HepG2 (cell line): ENCODE data around the gene PFN4. TPM values are rescaled to one million over a fixed set of nuclear protein-coding genes. Genes with fewer than 3 reads are reported as not detected.

Source experiments
- MXI1 ChIP-seq: IDR thresholded peaks from 3 replicates; pipeline ENCODE4 v1.6.1; 2012; ENCODE audit warnings: low read depth, low read length, inconsistent platforms, borderline replicate concordance
- ZFP1 ChIP-seq: IDR thresholded peaks from 2 replicates; pipeline ENCODE4 v1.6.1; 2016
- ZNF280B ChIP-seq: sonication (generic); formaldehyde crosslinking; IDR thresholded peaks from 2 replicates; pipeline ENCODE4 v1.5.0; 2020; ENCODE audit warnings: missing genetic modification reagents, mild to moderate bottlenecking, borderline replicate concordance
- ZNF556 ChIP-seq: sonication (generic); formaldehyde crosslinking; IDR thresholded peaks from 2 replicates; pipeline ENCODE4 v1.4.0; 2020; ENCODE audit warnings: mild to moderate bottlenecking, missing genetic modification reagents, borderline replicate concordance
- ZNF784 ChIP-seq: sonication (generic); formaldehyde crosslinking; IDR thresholded peaks from 2 replicates; pipeline ENCODE4 v1.5.1; 2020; ENCODE audit warnings: missing genetic modification reagents, mild to moderate bottlenecking, borderline replicate concordance
- polyA plus RNA-seq, 8 experiments: library from polyadenylated mRNA; depleted of rRNA in 3 of 8; stranded (reverse) in 7 of 8; unstranded in 1 of 8; fragments of >200 nt; fragmentation: Illumina TruSeq in 4 of 8; extraction: Trizol in 4 of 8; gene quantifications; 2 replicates each; pipeline versions ENCODE4 v1.2.1 to v1.2.3, GENCODE V29; 2011 to 2016; ENCODE audit warnings: low read depth in 4 of 8, missing spikeins in 1 of 8, mixed read lengths in 1 of 8; ENCODE audit not compliant: insufficient read depth in 1 of 8
- total RNA-seq, 5 experiments: library from RNA; depleted of rRNA; stranded (reverse); fragments of >200 nt; fragmentation: Illumina TruSeq; extraction: Trizol; gene quantifications; 2 replicates each; pipeline ENCODE4 v1.2.3, GENCODE V29; 2016; ENCODE audit warnings: low read depth in 1 of 5
- TF ChIP-seq, protein P1 (sequence below): sonication (generic); formaldehyde crosslinking; IDR thresholded peaks from 2 replicates; pipeline ENCODE4 v1.4.0; 2020; ENCODE audit warnings: missing genetic modification reagents
- TF ChIP-seq, protein P2 (sequence below): sonication (generic); formaldehyde crosslinking; IDR thresholded peaks from 2 replicates; pipeline ENCODE4 v1.8.0; 2023; ENCODE audit warnings: mild to moderate bottlenecking, missing genetic modification reagents
- TF ChIP-seq, protein P3 (sequence below): sonication (generic); formaldehyde crosslinking; IDR thresholded peaks from 2 replicates; pipeline ENCODE4 v1.5.1; 2020; ENCODE audit warnings: mild to moderate bottlenecking, missing genetic modification reagents, moderate library complexity
- TF ChIP-seq, protein P4 (sequence below): sonication (generic); formaldehyde crosslinking; IDR thresholded peaks from 2 replicates; pipeline ENCODE4 v1.4.0; 2020; ENCODE audit warnings: mild to moderate bottlenecking, missing genetic modification reagents

The PFN4 gene
- total and polyA plus RNA-seq, 2 of the 13 experiments (the other 11 are each of a cell fraction or from before 2014, with no cell fraction given), result 0.12 to 0.20 TPM

DNA sequence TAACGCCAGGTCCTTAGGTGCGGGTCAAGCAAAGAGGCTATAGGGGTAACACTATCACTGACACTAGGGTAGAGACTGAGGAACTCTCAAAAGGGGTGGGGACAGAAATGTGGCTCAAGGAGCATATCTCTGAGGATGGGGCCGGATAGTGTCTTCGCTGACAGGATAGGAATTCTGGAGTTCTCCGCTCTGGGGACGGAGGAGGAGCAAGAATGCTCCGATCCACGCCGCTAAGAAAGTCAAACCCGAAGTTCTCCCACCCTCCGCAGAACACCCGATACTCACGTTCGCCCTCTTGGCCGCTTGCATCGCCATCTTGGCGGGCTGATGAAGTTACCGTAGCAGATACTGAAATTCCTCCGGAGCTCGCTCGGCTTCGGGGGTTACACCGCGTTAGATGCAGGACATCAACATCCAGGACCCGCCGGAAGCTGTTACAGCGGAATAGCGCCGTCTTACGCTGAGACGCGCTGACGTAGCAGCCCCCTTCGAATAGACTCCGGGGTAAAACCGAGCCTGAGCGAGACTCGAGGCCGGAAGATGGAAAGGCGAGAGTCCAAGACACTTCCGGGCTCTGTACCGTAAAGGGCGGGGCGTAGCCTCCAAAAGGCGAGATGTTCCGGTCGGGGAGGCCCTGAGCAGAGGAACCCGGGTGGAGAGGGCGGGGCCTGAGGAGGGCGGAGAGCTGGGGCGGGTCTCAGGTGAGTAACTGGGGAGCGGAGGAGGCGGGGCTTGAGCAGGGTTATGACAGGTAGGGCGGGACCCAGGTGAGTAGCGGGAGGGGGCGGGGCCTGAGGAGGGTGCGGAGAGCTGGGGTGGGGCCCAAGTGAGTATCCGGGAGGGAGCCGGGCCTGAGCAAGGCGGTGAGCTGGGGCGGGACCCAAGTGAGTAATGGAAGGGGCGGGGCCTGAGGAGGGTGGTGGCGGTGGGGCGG lies 47.0 kb downstream of the PFN4 start, which contains the start of gene SF3B6 (continued):
- TF ChIP-seq, protein P1, sequence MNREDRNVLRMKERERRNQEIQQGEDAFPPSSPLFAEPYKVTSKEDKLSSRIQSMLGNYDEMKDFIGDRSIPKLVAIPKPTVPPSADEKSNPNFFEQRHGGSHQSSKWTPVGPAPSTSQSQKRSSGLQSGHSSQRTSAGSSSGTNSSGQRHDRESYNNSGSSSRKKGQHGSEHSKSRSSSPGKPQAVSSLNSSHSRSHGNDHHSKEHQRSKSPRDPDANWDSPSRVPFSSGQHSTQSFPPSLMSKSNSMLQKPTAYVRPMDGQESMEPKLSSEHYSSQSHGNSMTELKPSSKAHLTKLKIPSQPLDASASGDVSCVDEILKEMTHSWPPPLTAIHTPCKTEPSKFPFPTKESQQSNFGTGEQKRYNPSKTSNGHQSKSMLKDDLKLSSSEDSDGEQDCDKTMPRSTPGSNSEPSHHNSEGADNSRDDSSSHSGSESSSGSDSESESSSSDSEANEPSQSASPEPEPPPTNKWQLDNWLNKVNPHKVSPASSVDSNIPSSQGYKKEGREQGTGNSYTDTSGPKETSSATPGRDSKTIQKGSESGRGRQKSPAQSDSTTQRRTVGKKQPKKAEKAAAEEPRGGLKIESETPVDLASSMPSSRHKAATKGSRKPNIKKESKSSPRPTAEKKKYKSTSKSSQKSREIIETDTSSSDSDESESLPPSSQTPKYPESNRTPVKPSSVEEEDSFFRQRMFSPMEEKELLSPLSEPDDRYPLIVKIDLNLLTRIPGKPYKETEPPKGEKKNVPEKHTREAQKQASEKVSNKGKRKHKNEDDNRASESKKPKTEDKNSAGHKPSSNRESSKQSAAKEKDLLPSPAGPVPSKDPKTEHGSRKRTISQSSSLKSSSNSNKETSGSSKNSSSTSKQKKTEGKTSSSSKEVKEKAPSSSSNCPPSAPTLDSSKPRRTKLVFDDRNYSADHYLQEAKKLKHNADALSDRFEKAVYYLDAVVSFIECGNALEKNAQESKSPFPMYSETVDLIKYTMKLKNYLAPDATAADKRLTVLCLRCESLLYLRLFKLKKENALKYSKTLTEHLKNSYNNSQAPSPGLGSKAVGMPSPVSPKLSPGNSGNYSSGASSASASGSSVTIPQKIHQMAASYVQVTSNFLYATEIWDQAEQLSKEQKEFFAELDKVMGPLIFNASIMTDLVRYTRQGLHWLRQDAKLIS (CRISPR knock-in tag), result 0 out of 2 replicates have a peak, but pooled peaks have one; percentile 67
- peak; percentile 92; the same call in 1 of the 2 replicates for TF ChIP-seq ZFP1
- TF ChIP-seq, protein P2, sequence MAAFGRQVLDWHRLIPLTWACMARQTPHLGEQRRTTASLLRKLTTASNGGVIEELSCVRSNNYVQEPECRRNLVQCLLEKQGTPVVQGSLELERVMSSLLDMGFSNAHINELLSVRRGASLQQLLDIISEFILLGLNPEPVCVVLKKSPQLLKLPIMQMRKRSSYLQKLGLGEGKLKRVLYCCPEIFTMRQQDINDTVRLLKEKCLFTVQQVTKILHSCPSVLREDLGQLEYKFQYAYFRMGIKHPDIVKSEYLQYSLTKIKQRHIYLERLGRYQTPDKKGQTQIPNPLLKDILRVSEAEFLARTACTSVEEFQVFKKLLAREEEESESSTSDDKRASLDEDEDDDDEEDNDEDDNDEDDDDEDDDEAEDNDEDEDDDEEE (CRISPR knock-in tag), result peak; percentile 62; the same call in 1 of the 2 replicates
- TF ChIP-seq MXI1, result peak; percentile 74; the same call in 1 of the 3 replicates
- peak; percentile 99 for TF ChIP-seq ZNF556 (CRISPR knock-in tag)
- TF ChIP-seq, protein P3, sequence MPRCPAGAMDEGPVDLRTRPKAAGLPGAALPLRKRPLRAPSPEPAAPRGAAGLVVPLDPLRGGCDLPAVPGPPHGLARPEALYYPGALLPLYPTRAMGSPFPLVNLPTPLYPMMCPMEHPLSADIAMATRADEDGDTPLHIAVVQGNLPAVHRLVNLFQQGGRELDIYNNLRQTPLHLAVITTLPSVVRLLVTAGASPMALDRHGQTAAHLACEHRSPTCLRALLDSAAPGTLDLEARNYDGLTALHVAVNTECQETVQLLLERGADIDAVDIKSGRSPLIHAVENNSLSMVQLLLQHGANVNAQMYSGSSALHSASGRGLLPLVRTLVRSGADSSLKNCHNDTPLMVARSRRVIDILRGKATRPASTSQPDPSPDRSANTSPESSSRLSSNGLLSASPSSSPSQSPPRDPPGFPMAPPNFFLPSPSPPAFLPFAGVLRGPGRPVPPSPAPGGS, result peak; percentile 52; the same call in 1 of the 2 replicates
- TF ChIP-seq ZNF280B (CRISPR knock-in tag), result peak; percentile 97
- TF ChIP-seq ZNF784 (CRISPR knock-in tag), result peak; percentile 82; the same call in 1 of the 2 replicates
- TF ChIP-seq, protein P4, sequence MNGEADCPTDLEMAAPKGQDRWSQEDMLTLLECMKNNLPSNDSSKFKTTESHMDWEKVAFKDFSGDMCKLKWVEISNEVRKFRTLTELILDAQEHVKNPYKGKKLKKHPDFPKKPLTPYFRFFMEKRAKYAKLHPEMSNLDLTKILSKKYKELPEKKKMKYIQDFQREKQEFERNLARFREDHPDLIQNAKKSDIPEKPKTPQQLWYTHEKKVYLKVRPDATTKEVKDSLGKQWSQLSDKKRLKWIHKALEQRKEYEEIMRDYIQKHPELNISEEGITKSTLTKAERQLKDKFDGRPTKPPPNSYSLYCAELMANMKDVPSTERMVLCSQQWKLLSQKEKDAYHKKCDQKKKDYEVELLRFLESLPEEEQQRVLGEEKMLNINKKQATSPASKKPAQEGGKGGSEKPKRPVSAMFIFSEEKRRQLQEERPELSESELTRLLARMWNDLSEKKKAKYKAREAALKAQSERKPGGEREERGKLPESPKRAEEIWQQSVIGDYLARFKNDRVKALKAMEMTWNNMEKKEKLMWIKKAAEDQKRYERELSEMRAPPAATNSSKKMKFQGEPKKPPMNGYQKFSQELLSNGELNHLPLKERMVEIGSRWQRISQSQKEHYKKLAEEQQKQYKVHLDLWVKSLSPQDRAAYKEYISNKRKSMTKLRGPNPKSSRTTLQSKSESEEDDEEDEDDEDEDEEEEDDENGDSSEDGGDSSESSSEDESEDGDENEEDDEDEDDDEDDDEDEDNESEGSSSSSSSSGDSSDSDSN (CRISPR knock-in tag), result peak; percentile 97
